Ovary (tissue), 3 donors: ENCODE data around the gene QSER1.

Experiments
- CTCF ChIP-seq, 3 donors: fragments of 450-650 bp in 2 of 3; fragments of 200-600 bp in 1 of 3; IDR thresholded peaks; one replicate each; pipeline versions ENCODE4 v1.5.1 to v1.8.0; 2016 to 2022; ENCODE audit warnings: antibody characterized with exemption in 3 of 3, mild to moderate bottlenecking in 1 of 3
- EP300 ChIP-seq: sonication (generic); formaldehyde crosslinking; IDR thresholded peaks from one replicate; pipeline ENCODE4 v1.6.1; 2017; ENCODE audit warnings: antibody characterized with exemption
- POLR2A ChIP-seq: fragments of 450-650 bp; IDR thresholded peaks from one replicate; pipeline ENCODE4 v1.6.1; 2017; ENCODE audit warnings: antibody characterized with exemption, mild to moderate bottlenecking, moderate library complexity
- donor health status: DM: no; HTN: no; CAD: no.

DNA sequence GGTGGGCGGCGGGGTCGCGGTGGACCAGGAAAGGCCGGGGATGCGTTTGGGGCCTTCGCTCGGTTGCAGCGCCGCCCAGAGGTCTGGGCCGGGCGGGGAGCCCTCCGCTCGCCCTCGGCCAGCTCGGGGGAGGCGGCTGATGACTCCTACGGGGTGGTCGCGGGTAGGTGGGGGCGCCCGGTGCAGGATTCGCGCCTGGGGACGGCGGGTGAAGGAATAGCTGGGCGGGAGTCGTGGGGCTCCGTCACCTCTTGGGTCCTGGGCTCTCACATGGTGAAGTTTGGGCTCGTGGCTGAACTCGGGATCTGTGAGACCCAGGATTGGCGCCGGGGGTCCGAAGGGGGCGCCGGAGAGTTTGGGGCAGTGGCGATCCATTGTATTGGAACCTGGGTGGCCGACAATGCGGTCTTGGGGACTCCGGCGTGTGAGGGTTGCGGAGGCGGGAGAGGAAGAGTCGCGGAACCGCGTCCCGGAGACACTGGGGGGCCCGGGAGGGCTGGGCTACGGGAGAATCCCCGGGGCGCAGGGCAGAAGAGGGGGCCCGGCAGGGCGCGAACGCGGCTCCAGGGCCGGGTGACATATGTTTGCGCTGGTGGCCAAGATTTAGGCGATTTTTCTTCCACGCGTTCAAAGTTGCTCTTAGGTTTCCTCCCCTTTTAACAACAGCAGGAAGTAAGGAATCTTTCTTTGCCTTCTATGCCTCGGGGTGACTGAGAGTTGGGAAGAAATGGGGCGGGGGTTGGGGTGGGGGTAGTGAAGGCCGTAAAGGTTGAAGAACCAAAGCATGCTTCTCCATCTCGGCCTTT is 935 bp downstream of the QSER1 start:
- TF ChIP-seq CTCF (IDR thresholded peaks at IDR 0.05) = peak in 2 of 3 donors; percentile 25 to 35
- TF ChIP-seq POLR2A = no peak
- TF ChIP-seq EP300 = no peak
